Endothelial cell of umbilical vein (primary cell): ENCODE data around the gene ARHGAP18. TPM values are rescaled to one million over a fixed set of nuclear protein-coding genes. Genes with fewer than 3 reads are reported as not detected.

Experiments
- BruUV-seq: library from RNA; stranded (reverse); fragments of 400-500 nt; replicated peaks from 2 replicates; lab custom pipeline; 2021; lab: Mats Ljungman, UMichigan
- CTCF ChIA-PET: fragments of 300-600, 350-600 bp; sonication (Branson Sonifier 250); formaldehyde crosslinking; loops from one replicate; lab custom pipeline; 2021; ENCODE audit warnings: antibody characterized with exemption, inconsistent platforms; lab: Charles Lee
- POLR2A ChIA-PET: fragments of 300-600, 350-600 bp; sonication (Branson Sonifier 250); formaldehyde crosslinking; loops from one replicate; lab custom pipeline; 2021; ENCODE audit warnings: antibody characterized with exemption, inconsistent platforms; lab: Charles Lee
- DNase-seq: peaks from one replicate; pipeline ENCODE4 v3.0.0-alpha.2; 2011; ENCODE audit warnings: low read depth, low spot score
- FAIRE-seq: peaks from 2 replicates; lab custom pipeline; 2011; peaks lifted over from hg19 to GRCh38; lab: Jason Lieb, UNC
- H2AFZ ChIP-seq: 2 replicates; pipeline ENCODE4 v1.6.0; 2012; ENCODE audit warnings: low read depth, low read length, control low read depth, inconsistent platforms
- H3K27ac ChIP-seq: 2 replicates; pipeline ENCODE4 v1.5.1; 2011; ENCODE audit warnings: low read depth, mild to moderate bottlenecking, control low read depth, low read length, moderate library complexity; ENCODE audit not compliant: insufficient read depth
- H3K27me3 ChIP-seq, 2 experiments: 2 replicates each; pipeline versions ENCODE4 v1.6.0 to v1.6.1; 2011; ENCODE audit warnings: low read length in 2 of 2, mixed read lengths in 1 of 2; ENCODE audit not compliant: control insufficient read depth in 2 of 2, insufficient read depth in 2 of 2
- H3K36me3 ChIP-seq, 2 experiments: 2 replicates in 1 of 2; 3 replicates in 1 of 2; pipeline ENCODE4 v1.5.1; 2011; ENCODE audit warnings: low read length in 2 of 2, mild to moderate bottlenecking in 1 of 2, moderate library complexity in 1 of 2; ENCODE audit not compliant: control insufficient read depth in 2 of 2, insufficient read depth in 2 of 2; ENCODE audit errors: extremely low read depth in 1 of 2
- H3K4me1 ChIP-seq: 3 replicates; pipeline ENCODE4 v1.5.1; 2011; ENCODE audit warnings: mild to moderate bottlenecking, low read length; ENCODE audit not compliant: control insufficient read depth, insufficient read depth; ENCODE audit errors: extremely low read depth
- H3K4me2 ChIP-seq: 2 replicates; pipeline ENCODE4 v1.6.1; 2011; ENCODE audit warnings: low read length, control low read depth, mixed read lengths; ENCODE audit not compliant: insufficient read depth
- H3K4me3 ChIP-seq, 3 experiments: fragments of 200-600 bp in 1 of 3; sonication (generic), shearing (Covaris generic) in 1 of 3; replicated peaks in 1 of 3; 2 replicates each; pipeline ENCODE4 v1.5.1; 2011 to 2016; ENCODE audit warnings: control low read depth in 3 of 3, low read length in 3 of 3, mild to moderate bottlenecking in 2 of 3, inconsistent platforms in 1 of 3, low read depth in 1 of 3, moderate library complexity in 1 of 3; ENCODE audit not compliant: insufficient read depth in 1 of 3
- H3K79me2 ChIP-seq: 2 replicates; pipeline ENCODE4 v1.6.0; 2012; ENCODE audit warnings: low read length, inconsistent platforms; ENCODE audit not compliant: control insufficient read depth, insufficient read depth
- H3K9ac ChIP-seq: replicated peaks from 2 replicates; pipeline ENCODE3; 2011; ENCODE audit warnings: low read length, control low read depth; ENCODE audit not compliant: insufficient read depth; ENCODE audit errors: extremely low read depth
- H3K9me1 ChIP-seq: replicated peaks from 3 replicates; pipeline ENCODE4 v1.6.0; 2011; ENCODE audit warnings: mild to moderate bottlenecking, low read length; ENCODE audit not compliant: control insufficient read depth, insufficient read depth; ENCODE audit errors: extremely low read depth
- H3K9me3 ChIP-seq: replicated peaks from 2 replicates; pipeline ENCODE4 v1.5.1; 2012; ENCODE audit warnings: low read length, inconsistent platforms; ENCODE audit not compliant: control insufficient read depth, insufficient read depth
- H4K20me1 ChIP-seq: replicated peaks from 2 replicates; pipeline ENCODE3; 2011; ENCODE audit warnings: mild to moderate bottlenecking, low read length; ENCODE audit not compliant: control insufficient read depth, insufficient read depth; ENCODE audit errors: extremely low read depth
- CTCF ChIP-seq, 2 donors: IDR thresholded peaks; 1 replicate in 1 of 2; 2 replicates in 1 of 2; pipeline ENCODE4 v1.5.1; 2011; ENCODE audit warnings: low read length in 2 of 2, mild to moderate bottlenecking in 2 of 2, moderate library complexity in 2 of 2, control low read depth in 1 of 2, inconsistent platforms in 1 of 2, low read depth in 1 of 2; ENCODE audit not compliant: insufficient read depth in 1 of 2; ENCODE audit errors: extremely low read depth in 1 of 2
- EZH2 ChIP-seq: IDR thresholded peaks from 2 replicates; pipeline ENCODE4 v1.6.1; 2012; ENCODE audit warnings: borderline replicate concordance, low read depth, mild to moderate bottlenecking, moderate library complexity, low read length, inconsistent platforms; ENCODE audit not compliant: severe bottlenecking
- FOS ChIP-seq: IDR thresholded peaks from 2 replicates; pipeline ENCODE4 v1.6.1; 2011; ENCODE audit warnings: mild to moderate bottlenecking, low read length, moderate library complexity, borderline replicate concordance; ENCODE audit not compliant: insufficient read depth
- GATA2 ChIP-seq: IDR thresholded peaks from 2 replicates; pipeline ENCODE4 v1.7.0; 2011; ENCODE audit warnings: low read depth, mild to moderate bottlenecking, moderate library complexity, mixed read lengths, low read length; ENCODE audit not compliant: insufficient read length, insufficient read depth
- JUN ChIP-seq: IDR thresholded peaks from 2 replicates; pipeline ENCODE4 v1.6.1; 2011; ENCODE audit warnings: borderline replicate concordance, low read depth; ENCODE audit not compliant: insufficient read length, insufficient read depth
- MAX ChIP-seq: IDR thresholded peaks from 2 replicates; pipeline ENCODE4 v1.6.1; 2011; ENCODE audit not compliant: insufficient read depth, insufficient read length
- MYC ChIP-seq: IDR thresholded peaks from one replicate; pipeline ENCODE4 v1.6.1; 2011; ENCODE audit warnings: mild to moderate bottlenecking, low read depth, low read length
- POLR2A ChIP-seq: IDR thresholded peaks from 2 replicates; pipeline ENCODE4 v1.6.1; 2012; ENCODE audit warnings: low read depth, mild to moderate bottlenecking, control low read depth, low read length
- POLR2AphosphoS5 ChIP-seq: IDR thresholded peaks from 2 replicates; pipeline ENCODE4 v1.6.1; 2012; ENCODE audit warnings: low read depth, mild to moderate bottlenecking, control low read depth, low read length, moderate library complexity; ENCODE audit not compliant: insufficient read depth
- dilution Hi-C: fragments of 300-500 bp; cut with MboI; formaldehyde crosslinking; loops from one replicate; pipeline ENCODE4 v1.15.0; 2019; ENCODE audit warnings: low sequenced_read_pairs; ENCODE audit not compliant: extremely low pct_ligation_motif_present
- intact Hi-C: fragments of 100-400 bp; cut with micrococcal nuclease; formaldehyde crosslinking; loops from one replicate; pipeline ENCODE4 v1.10.0; 2022
- polyA plus RNA-seq, 4 experiments: library from polyadenylated mRNA; depleted of rRNA in 3 of 4; stranded (reverse) in 3 of 4; unstranded in 1 of 4; fragments of >200 nt; gene quantifications; 2 replicates each; pipeline versions ENCODE4 v1.2.1 to v1.2.3, GENCODE V29; 2011 to 2012; ENCODE audit warnings: missing spikeins in 1 of 4
- total RNA-seq: library from RNA; stranded (reverse); gene quantifications from 2 replicates; pipeline ENCODE4 v1.2.3, GENCODE V29; 2021

ARHGAP18 gene
- total and polyA plus RNA-seq, 2 donors (not counting 3 experiments of a cell fraction or from before 2014, with no cell fraction given): 13.1 to 86.1 TPM

GRCh38 chr6:129733290-129733689 is 23.3 kb upstream of the ARHGAP18 start:
- Histone ChIP-seq H3K27ac (no peak overlapping the region), H3K27me3 (no peaks in the 10 kb centered on the region), H3K36me3 (no peaks in the 10 kb centered on the region), H3K4me1 (peaks cover 7% of the 10 kb centered on the region), H3K4me2 (no peak overlapping the region), H4K20me1 (no peaks in the 10 kb centered on the region), H2AFZ (no peak overlapping the region), H3K79me2 (no peaks in the 10 kb centered on the region), H3K9ac (no peak overlapping the region), H3K4me3 (no peak overlapping the region), H3K9me1 (no peaks in the 10 kb centered on the region), H3K9me3 (no peaks in the 10 kb centered on the region)
- ChIA-PET POLR2A (no interaction called here), CTCF (interaction anchor here (2.0 to 3.7 kb wide), 4 partner anchors 11 to 288 kb away, joined by 4 to 40 read pairs (median 22); no protein-coding TSS in a partner anchor)
- TF ChIP-seq MYC (no peak), CTCF (IDR thresholded peaks at IDR 0.05; ENCODE audit: extremely low read depth in 1 of 2, insufficient read depth in 1 of 2, low read depth in 1 of 2, low read length in 2 of 2) (no peak), GATA2 (no peak), POLR2A (no peak), POLR2AphosphoS5 (no peak), MAX (no peak), JUN (no peak), FOS (no peak), EZH2 (no peak)
- intact Hi-C loops (loop anchor here (2.0 kb wide), 1 partner anchor 16 kb away; no protein-coding TSS in a partner anchor), dilution Hi-C loops (no loop called here)
- BruUV-seq: no TSS peak
- DNase-seq (no peak), FAIRE-seq (no peak)
